ENCODE measurements around the gene DUSP12. TPM values are rescaled to one million over a fixed set of nuclear protein-coding genes. Genes with fewer than 3 reads are reported as not detected.
"Not testable (repeated sequence)": the region's sequence is repeated elsewhere in the genome, so short reads cannot be mapped to it uniquely, and the experiment has no call there.

DUSP12 gene
- total RNA-seq, 1 donor from 2014 or later = 35.5 TPM

- H3K4me1 ChIP-seq (ENCODE audit: control insufficient read depth in 3 of 3, insufficient read depth in 3 of 3, low read length in 3 of 3) = peaks cover 16 to 19% (median 16%) of the 10 kb centered on the region in 3 donors
- not testable (repeated sequence) for H3K27me3 ChIP-seq (ENCODE audit: control insufficient read depth in 3 of 3, insufficient read depth in 3 of 3, low read length in 3 of 3); H3K27ac ChIP-seq (ENCODE audit: low read depth, low read length); H3K4me3 ChIP-seq (ENCODE audit: low read length in 3 of 3); H3K36me3 ChIP-seq (ENCODE audit: control insufficient read depth in 3 of 3, insufficient read depth in 3 of 3, low read length in 3 of 3); H3K9me3 ChIP-seq (ENCODE audit: control insufficient read depth in 3 of 3, low read length in 3 of 3); H3K9ac ChIP-seq (ENCODE audit: low read depth in 1 of 3, low read length in 3 of 3)
Observed at GRCh38 chr1:161769673-161770045, 20.1 kb downstream of the DUSP12 start.

GRCh38 chr1:161770250-161770649, 20.7 kb downstream of the DUSP12 start:
- no peak overlapping the region for H3K9ac ChIP-seq (ENCODE audit: low read depth in 1 of 3, low read length in 3 of 3)
- no peak overlapping the region for H3K27ac ChIP-seq (ENCODE audit: low read depth, low read length)
- no peaks in the 10 kb centered on the region for H3K9me3 ChIP-seq (ENCODE audit: control insufficient read depth in 3 of 3, low read length in 3 of 3)
- no peaks in the 10 kb centered on the region for H3K36me3 ChIP-seq (ENCODE audit: control insufficient read depth in 3 of 3, insufficient read depth in 3 of 3, low read length in 3 of 3)
- no peaks in the 10 kb centered on the region for H3K27me3 ChIP-seq (ENCODE audit: control insufficient read depth in 3 of 3, insufficient read depth in 3 of 3, low read length in 3 of 3)
- no peak overlapping the region for H3K4me3 ChIP-seq (ENCODE audit: low read length in 3 of 3)
- peaks cover 16 to 19% (median 16%) of the 10 kb centered on the region in 3 donors for H3K4me1 ChIP-seq (ENCODE audit: control insufficient read depth in 3 of 3, insufficient read depth in 3 of 3, low read length in 3 of 3)

- Histone ChIP-seq H3K4me1 (ENCODE audit: control insufficient read depth in 3 of 3, insufficient read depth in 3 of 3, low read length in 3 of 3) (peaks cover 16 to 19% (median 16%) of the 10 kb centered on the region in 3 donors), H3K27me3 (ENCODE audit: control insufficient read depth in 3 of 3, insufficient read depth in 3 of 3, low read length in 3 of 3) (no peaks in the 10 kb centered on the region), H3K27ac (ENCODE audit: low read depth, low read length) (peak overlapping the region; percentile 51), H3K9ac (ENCODE audit: low read depth in 1 of 3, low read length in 3 of 3) (no peak overlapping the region), H3K36me3 (ENCODE audit: control insufficient read depth in 3 of 3, insufficient read depth in 3 of 3, low read length in 3 of 3) (no peaks in the 10 kb centered on the region), H3K4me3 (ENCODE audit: low read length in 3 of 3) (no peak overlapping the region), H3K9me3 (ENCODE audit: control insufficient read depth in 3 of 3, low read length in 3 of 3) (no peaks in the 10 kb centered on the region)
Observed at GRCh38 chr1:161771161-161771560, 21.6 kb downstream of the DUSP12 start.

GRCh38 chr1:161771973-161772372, 22.4 kb downstream of the DUSP12 start:
- peak overlapping the region; percentile 51 for H3K27ac ChIP-seq (ENCODE audit: low read depth, low read length)
- no peaks in the 10 kb centered on the region for H3K9me3 ChIP-seq (ENCODE audit: control insufficient read depth in 3 of 3, low read length in 3 of 3)
- H3K9ac ChIP-seq (ENCODE audit: low read depth in 1 of 3, low read length in 3 of 3) = peak overlapping the region in 1 of 3 donors; percentile 7
- no peaks in the 10 kb centered on the region for H3K36me3 ChIP-seq (ENCODE audit: control insufficient read depth in 3 of 3, insufficient read depth in 3 of 3, low read length in 3 of 3)
- H3K27me3 ChIP-seq (ENCODE audit: control insufficient read depth in 3 of 3, insufficient read depth in 3 of 3, low read length in 3 of 3) = no peaks in the 10 kb centered on the region
- peaks cover 11 to 13% (median 13%) of the 10 kb centered on the region in 3 donors for H3K4me1 ChIP-seq (ENCODE audit: control insufficient read depth in 3 of 3, insufficient read depth in 3 of 3, low read length in 3 of 3)
- H3K4me3 ChIP-seq (ENCODE audit: low read length in 3 of 3) = no peak overlapping the region

GRCh38 chr1:161772397-161772796, 22.8 kb downstream of the DUSP12 start:
- Histone ChIP-seq H3K27ac (ENCODE audit: low read depth, low read length) (peak overlapping the region; percentile 51), H3K4me1 (ENCODE audit: control insufficient read depth in 3 of 3, insufficient read depth in 3 of 3, low read length in 3 of 3) (peaks cover 8 to 10% (median 9%) of the 10 kb centered on the region in 3 donors), H3K27me3 (ENCODE audit: control insufficient read depth in 3 of 3, insufficient read depth in 3 of 3, low read length in 3 of 3) (no peaks in the 10 kb centered on the region), H3K9ac (ENCODE audit: low read depth in 1 of 3, low read length in 3 of 3) (peak overlapping the region in 1 of 3 donors; percentile 7), H3K36me3 (ENCODE audit: control insufficient read depth in 3 of 3, insufficient read depth in 3 of 3, low read length in 3 of 3) (no peaks in the 10 kb centered on the region), H3K9me3 (ENCODE audit: control insufficient read depth in 3 of 3, low read length in 3 of 3) (no peaks in the 10 kb centered on the region), H3K4me3 (ENCODE audit: low read length in 3 of 3) (no peak overlapping the region)

- H3K27me3 ChIP-seq (ENCODE audit: control insufficient read depth in 3 of 3, insufficient read depth in 3 of 3, low read length in 3 of 3) = no peaks in the 10 kb centered on the region
- H3K4me1 ChIP-seq (ENCODE audit: control insufficient read depth in 3 of 3, insufficient read depth in 3 of 3, low read length in 3 of 3) = peaks cover 0 to 8% (median 5%) of the 10 kb centered on the region in 3 donors
- no peaks in the 10 kb centered on the region for H3K9me3 ChIP-seq (ENCODE audit: control insufficient read depth in 3 of 3, low read length in 3 of 3)
- H3K4me3 ChIP-seq (ENCODE audit: low read length in 3 of 3) = no peak overlapping the region
- H3K9ac ChIP-seq (ENCODE audit: low read depth in 1 of 3, low read length in 3 of 3) = no peak overlapping the region
- H3K27ac ChIP-seq (ENCODE audit: low read depth, low read length) = no peak overlapping the region
- H3K36me3 ChIP-seq (ENCODE audit: control insufficient read depth in 3 of 3, insufficient read depth in 3 of 3, low read length in 3 of 3) = no peaks in the 10 kb centered on the region
Observed at GRCh38 chr1:161773791-161774190, 24.2 kb downstream of the DUSP12 start.

- peaks cover 0 to 5% (median 5%) of the 10 kb centered on the region in 3 donors for H3K36me3 ChIP-seq (ENCODE audit: control insufficient read depth in 3 of 3, insufficient read depth in 3 of 3, low read length in 3 of 3)
- no peak overlapping the region for H3K4me3 ChIP-seq (ENCODE audit: low read length in 3 of 3)
- no peaks in the 10 kb centered on the region for H3K27me3 ChIP-seq (ENCODE audit: control insufficient read depth in 3 of 3, insufficient read depth in 3 of 3, low read length in 3 of 3)
- no peak overlapping the region for H3K27ac ChIP-seq (ENCODE audit: low read depth, low read length)
- peaks cover 0 to 5% (median 0%) of the 10 kb centered on the region in 3 donors for H3K4me1 ChIP-seq (ENCODE audit: control insufficient read depth in 3 of 3, insufficient read depth in 3 of 3, low read length in 3 of 3)
- no peaks in the 10 kb centered on the region for H3K9me3 ChIP-seq (ENCODE audit: control insufficient read depth in 3 of 3, low read length in 3 of 3)
- no peak overlapping the region for H3K9ac ChIP-seq (ENCODE audit: low read depth in 1 of 3, low read length in 3 of 3)
Observed at GRCh38 chr1:161777261-161777660, 27.7 kb downstream of the DUSP12 start.

GRCh38 chr1:161778522-161778921, 28.9 kb downstream of the DUSP12 start:
- Histone ChIP-seq H3K9ac (ENCODE audit: low read depth in 1 of 3, low read length in 3 of 3) (no peak overlapping the region), H3K27me3 (ENCODE audit: control insufficient read depth in 3 of 3, insufficient read depth in 3 of 3, low read length in 3 of 3) (no peaks in the 10 kb centered on the region), H3K4me3 (ENCODE audit: low read length in 3 of 3) (no peak overlapping the region), H3K27ac (ENCODE audit: low read depth, low read length) (no peak overlapping the region), H3K36me3 (ENCODE audit: control insufficient read depth in 3 of 3, insufficient read depth in 3 of 3, low read length in 3 of 3) (peaks cover 0 to 8% (median 5%) of the 10 kb centered on the region in 3 donors), H3K4me1 (ENCODE audit: control insufficient read depth in 3 of 3, insufficient read depth in 3 of 3, low read length in 3 of 3) (no peaks in the 10 kb centered on the region), H3K9me3 (ENCODE audit: control insufficient read depth in 3 of 3, low read length in 3 of 3) (no peaks in the 10 kb centered on the region)

- Histone ChIP-seq H3K27ac (ENCODE audit: low read depth, low read length) (no peak overlapping the region), H3K27me3 (ENCODE audit: control insufficient read depth in 3 of 3, insufficient read depth in 3 of 3, low read length in 3 of 3) (no peaks in the 10 kb centered on the region), H3K9ac (ENCODE audit: low read depth in 1 of 3, low read length in 3 of 3) (no peak overlapping the region), H3K36me3 (ENCODE audit: control insufficient read depth in 3 of 3, insufficient read depth in 3 of 3, low read length in 3 of 3) (peaks cover 4 to 16% (median 13%) of the 10 kb centered on the region in 3 donors), H3K4me3 (ENCODE audit: low read length in 3 of 3) (no peak overlapping the region), H3K4me1 (ENCODE audit: control insufficient read depth in 3 of 3, insufficient read depth in 3 of 3, low read length in 3 of 3) (no peaks in the 10 kb centered on the region), H3K9me3 (ENCODE audit: control insufficient read depth in 3 of 3, low read length in 3 of 3) (no peaks in the 10 kb centered on the region)
Observed at GRCh38 chr1:161779393-161779792, 29.8 kb downstream of the DUSP12 start.

GRCh38 chr1:161781995-161782394, 32.4 kb downstream of the DUSP12 start:
- Histone ChIP-seq H3K9me3 (ENCODE audit: control insufficient read depth in 3 of 3, low read length in 3 of 3) (no peaks in the 10 kb centered on the region), H3K4me3 (ENCODE audit: low read length in 3 of 3) (no peak overlapping the region), H3K36me3 (ENCODE audit: control insufficient read depth in 3 of 3, insufficient read depth in 3 of 3, low read length in 3 of 3) (peaks cover 6 to 29% (median 25%) of the 10 kb centered on the region in 3 donors), H3K27ac (ENCODE audit: low read depth, low read length) (no peak overlapping the region), H3K4me1 (ENCODE audit: control insufficient read depth in 3 of 3, insufficient read depth in 3 of 3, low read length in 3 of 3) (no peaks in the 10 kb centered on the region), H3K9ac (ENCODE audit: low read depth in 1 of 3, low read length in 3 of 3) (no peak overlapping the region), H3K27me3 (ENCODE audit: control insufficient read depth in 3 of 3, insufficient read depth in 3 of 3, low read length in 3 of 3) (no peaks in the 10 kb centered on the region)

Measured in skeletal muscle tissue (tissue), 4 donors.